Stimulated activated CD4-positive, alpha-beta T cell treated with anti-CD3 and anti-CD28 coated beads, Interleukin-1b, Interleukin-23, amount 100 ng/mL, for 4 hours (primary cell): ENCODE measurements around the gene USPL1.
A peak's percentile ranks its signal among the peaks of the same experiment; 100 is the strongest.

Source experiments
- DNase-seq, 2 donors: peaks; one replicate each; pipeline ENCODE4 v3.0.0-alpha.2; 2020; ENCODE audit warnings: low read depth in 2 of 2

The USPL1 gene

GRCh38 chr13:30656178-30656577, 38.5 kb downstream of the USPL1 start:
- no peak for DNase-seq

- DNase-seq, result no peak
Observed at GRCh38 chr13:30659980-30660379, 42.3 kb downstream of the USPL1 start.

GRCh38 chr13:30660796-30661195, 43.1 kb downstream of the USPL1 start:
- no peak for DNase-seq

- no peak for DNase-seq
Observed at GRCh38 chr13:30664689-30665275, 47.1 kb downstream of the USPL1 start.

GRCh38 chr13:30665638-30666037, 47.9 kb downstream of the USPL1 start:
- no peak for DNase-seq

- DNase-seq, result no peak
Observed at GRCh38 chr13:30666113-30666512, 48.4 kb downstream of the USPL1 start.

GRCh38 chr13:30667014-30667413, 49.3 kb downstream of the USPL1 start:
- DNase-seq, result no peak

- DNase-seq, result no peak
Observed at GRCh38 chr13:30668312-30668711, 50.6 kb downstream of the USPL1 start.

- DNase-seq, result no peak
Observed at GRCh38 chr13:30671271-30671815, 53.6 kb downstream of the USPL1 start.

GRCh38 chr13:30673669-30674521, 56.2 kb downstream of the USPL1 start:
- peak; percentile 90 to 91 for DNase-seq

- DNase-seq, result no peak
Observed at GRCh38 chr13:30675717-30676116, 58.0 kb downstream of the USPL1 start.

GRCh38 chr13:30676672-30677071, 59.0 kb downstream of the USPL1 start:
- DNase-seq, result no peak

GRCh38 chr13:30679483-30680330, 62.0 kb downstream of the USPL1 start:
- DNase-seq, result peak in 1 of 2 donors; percentile 11

- no peak for DNase-seq
Observed at GRCh38 chr13:30681843-30682242, 64.1 kb downstream of the USPL1 start.

GRCh38 chr13:30685320-30685859, 67.7 kb downstream of the USPL1 start:
- DNase-seq, result no peak

GRCh38 chr13:30685987-30686386, 68.3 kb downstream of the USPL1 start:
- DNase-seq, result no peak

GRCh38 chr13:30687601-30688000, 69.9 kb downstream of the USPL1 start:
- DNase-seq, result no peak

GRCh38 chr13:30689752-30690151, 72.0 kb downstream of the USPL1 start:
- DNase-seq, result no peak

- DNase-seq, result no peak
Observed at GRCh38 chr13:30690282-30691188, 72.8 kb downstream of the USPL1 start.

GRCh38 chr13:30692113-30692512, 74.4 kb downstream of the USPL1 start:
- no peak for DNase-seq
